GM23338 (cell line): Measurements from ENCODE around the gene ANKH.
A peak's percentile ranks its signal among the peaks of the same experiment; 100 is the strongest.

Experiments
- CTCF ChIP-seq, 2 experiments: fragments of 200-600 bp in 1 of 2; sonication (generic) in 1 of 2; conservative IDR thresholded peaks; 2 replicates each; pipeline versions ENCODE4 v1.5.1 to v1.6.1; 2016 to 2017; ENCODE audit warnings: antibody characterized with exemption in 2 of 2, low read depth in 2 of 2, mild to moderate bottlenecking in 2 of 2, moderate library complexity in 1 of 2
- EZH2 ChIP-seq: fragments of 200-600 bp; sonication (generic); IDR thresholded peaks from one replicate; pipeline ENCODE4 v1.8.0; 2017; ENCODE audit warnings: antibody characterized with exemption, mild to moderate bottlenecking, low read depth; ENCODE audit not compliant: unreplicated experiment
- EZH2phosphoT487 ChIP-seq: fragments of 200-600 bp; sonication (generic); IDR thresholded peaks from one replicate; pipeline ENCODE4 v1.8.1; 2018; ENCODE audit warnings: antibody characterized with exemption; ENCODE audit not compliant: unreplicated experiment
- JUNB ChIP-seq: IDR thresholded peaks from one replicate; pipeline ENCODE4 v1.6.1; 2016; ENCODE audit warnings: antibody characterized with exemption; ENCODE audit not compliant: unreplicated experiment
- POLR2AphosphoS5 ChIP-seq: IDR thresholded peaks from 2 replicates; pipeline ENCODE4 v1.6.1; 2016; ENCODE audit warnings: antibody characterized with exemption, low read depth
- REST ChIP-seq: IDR thresholded peaks from one replicate; pipeline ENCODE4 v1.6.1; 2018; ENCODE audit warnings: antibody characterized with exemption; ENCODE audit not compliant: unreplicated experiment
- ZNF462 ChIP-seq: fragments of 250-450 bp; sonication (Bioruptor Pico); IDR thresholded peaks from 2 replicates; pipeline ENCODE4 v1.5.0; 2020; ENCODE audit warnings: mild to moderate bottlenecking, moderate library complexity

GRCh38 chr5:14895301-14895700 lies 23.7 kb upstream of the ANKH start:
- TF ChIP-seq EZH2phosphoT487 (no peak), CTCF (conservative IDR thresholded peaks at IDR 0.05; ENCODE audit: low read depth in 2 of 2) (peak; percentile 13 to 30; a peak in 2 of 4 replicates), EZH2 (no peak), POLR2AphosphoS5 (no peak), REST (no peak), JUNB (no peak), ZNF462 (no peak)
